ENCODE data around the gene SMPD2. TPM values are rescaled to one million over a fixed set of nuclear protein-coding genes. Genes with fewer than 3 reads are reported as not detected.

Gene SMPD2
- total and polyA plus RNA-seq, 3 experiments from 2014 or later = 9.4 to 15.8 (median 15.1) TPM

Other genes starting within 250 kb of the SMPD2 start
- 100 to 1,000 TPM; 246 to 259 TPM for gene CD164, start 58.3 kb upstream of the SMPD2 start, total RNA-seq
- gene CD164, start 58.3 kb upstream of the SMPD2 start, polyA plus RNA-seq = 291 TPM
- under 1 TPM in 1 of 2 experiments, not detected in 1; 0.13 TPM for gene PPIL6, start 96 bp upstream of the SMPD2 start, total RNA-seq
- gene PPIL6, start 96 bp upstream of the SMPD2 start, polyA plus RNA-seq = 0.46 TPM
- 10 to 100 TPM; 33.2 to 34.7 TPM for gene MICAL1, start 15.0 kb downstream of the SMPD2 start, total RNA-seq
- gene MICAL1, start 15.0 kb downstream of the SMPD2 start, polyA plus RNA-seq = 18.8 TPM
- 10 to 100 TPM; 19.5 to 19.9 TPM for gene ZBTB24, start 42.5 kb downstream of the SMPD2 start, total RNA-seq
- 7.5 TPM for gene ZBTB24, start 42.5 kb downstream of the SMPD2 start, polyA plus RNA-seq